Epithelial cell of esophagus (primary cell): Measurements from ENCODE around the gene SMCR8.
"Not testable (repeated sequence)": the region's sequence is repeated elsewhere in the genome, so short reads cannot be mapped to it uniquely, and the experiment has no call there.

Source experiments
- DNase-seq: peaks from one replicate; pipeline ENCODE4 v3.0.0; 2010; ENCODE audit warnings: low read depth
- H3K4me3 ChIP-seq: 2 replicates; pipeline ENCODE4 v1.5.1; 2011; ENCODE audit warnings: mild to moderate bottlenecking, low read length, control low read depth
- CTCF ChIP-seq: IDR thresholded peaks from 2 replicates; pipeline ENCODE4 v1.5.1; 2011; ENCODE audit warnings: low read depth, mild to moderate bottlenecking, low read length, control low read depth, inconsistent platforms; ENCODE audit not compliant: insufficient read depth; ENCODE audit errors: missing control alignments

The SMCR8 gene

GRCh38 chr17:18280249-18280648 is 34.8 kb upstream of the SMCR8 start:
- no peak for DNase-seq
- TF ChIP-seq CTCF: no peak
- no peak overlapping the region for H3K4me3 ChIP-seq

GRCh38 chr17:18280766-18281371 is 34.2 kb upstream of the SMCR8 start:
- no peak overlapping the region for H3K4me3 ChIP-seq
- DNase-seq: no peak
- TF ChIP-seq CTCF: no peak

GRCh38 chr17:18281788-18282187 is 33.3 kb upstream of the SMCR8 start:
- no peak for TF ChIP-seq CTCF
- DNase-seq: no peak
- H3K4me3 ChIP-seq: no peak overlapping the region

- H3K4me3 ChIP-seq: no peak overlapping the region
- TF ChIP-seq CTCF: no peak
- no peak for DNase-seq
These were observed 29.8 kb upstream of the SMCR8 start for GRCh38 chr17:18285296-18285695.

- no peak for TF ChIP-seq CTCF
- no peak for DNase-seq
- H3K4me3 ChIP-seq: no peak overlapping the region
These were observed 23.2 kb upstream of the SMCR8 start for GRCh38 chr17:18291718-18292540.

GRCh38 chr17:18298061-18298460 is 17.0 kb upstream of the SMCR8 start:
- not testable (repeated sequence) for DNase-seq, H3K4me3 ChIP-seq

GRCh38 chr17:18300725-18301480 is 14.2 kb upstream of the SMCR8 start:
- no peak for TF ChIP-seq CTCF
- no peak overlapping the region for H3K4me3 ChIP-seq
- no peak for DNase-seq

- not testable (repeated sequence) for DNase-seq, H3K4me3 ChIP-seq
These were observed 11.9 kb upstream of the SMCR8 start for GRCh38 chr17:18303206-18303605.
